ENCODE measurements around the gene SETDB1. TPM values are rescaled to one million over a fixed set of nuclear protein-coding genes. Genes with fewer than 3 reads are reported as not detected.

SETDB1 gene
- total RNA-seq, 1 donor from 2014 or later, result 79.5 TPM

- Histone ChIP-seq H3K9ac (no peak overlapping the region), H3K4me2 (no peak overlapping the region), H4K20me1 (ENCODE audit: low read depth) (no peaks in the 10 kb centered on the region), H3K27me3 (no peaks in the 10 kb centered on the region), H3K27ac (no peak overlapping the region), H3K4me3 (no peak overlapping the region), H2AFZ (replicated peaks) (no peak overlapping the region), H3K36me3 (no peaks in the 10 kb centered on the region), H3K9me3 (ENCODE audit: low read depth) (no peaks in the 10 kb centered on the region), H3K4me1 (no peaks in the 10 kb centered on the region), H3K79me2 (ENCODE audit: low read depth) (no peaks in the 10 kb centered on the region), H3F3A (ENCODE audit: low read depth) (no peaks in the 10 kb centered on the region)
- DNase-seq (ENCODE audit: low spot score), result no peak
- TF ChIP-seq EZH2phosphoT487 (IDR thresholded peaks at IDR 0.05) (no peak), CTCF (IDR thresholded peaks at IDR 0.05) (no peak), EZH2 (IDR thresholded peaks at IDR 0.05) (no peak)
- Mint-ChIP-seq H3K36me3 (no peaks in the 10 kb centered on the region), H3K9me3 (no peaks in the 10 kb centered on the region), H3K4me1 (no peaks in the 10 kb centered on the region), H3K4me3 (no peak overlapping the region), H3K27me3 (ENCODE audit: insufficient read depth, low read depth) (peaks cover 4% of the 10 kb centered on the region), H3K27ac (no peak overlapping the region)
Observed at GRCh38 chr1:150902751-150903150, 23.4 kb upstream of the SETDB1 start.

GRCh38 chr1:150905301-150905700 lies 20.9 kb upstream of the SETDB1 start:
- TF ChIP-seq CTCF (IDR thresholded peaks at IDR 0.05) (no peak), EZH2phosphoT487 (IDR thresholded peaks at IDR 0.05) (no peak), EZH2 (IDR thresholded peaks at IDR 0.05) (no peak)
- peaks cover 4% of the 10 kb centered on the region for H3K27me3 Mint-ChIP-seq (ENCODE audit: insufficient read depth, low read depth)
- Histone ChIP-seq H4K20me1 (ENCODE audit: low read depth) (no peaks in the 10 kb centered on the region), H3K36me3 (no peaks in the 10 kb centered on the region), H3K79me2 (ENCODE audit: low read depth) (no peaks in the 10 kb centered on the region), H3K9ac (no peak overlapping the region), H3K4me1 (no peaks in the 10 kb centered on the region), H3K9me3 (ENCODE audit: low read depth) (no peaks in the 10 kb centered on the region), H3F3A (ENCODE audit: low read depth) (no peaks in the 10 kb centered on the region), H2AFZ (replicated peaks) (no peak overlapping the region), H3K27me3 (no peaks in the 10 kb centered on the region), H3K27ac (no peak overlapping the region), H3K4me3 (no peak overlapping the region), H3K4me2 (no peak overlapping the region)
- no peak for DNase-seq (ENCODE audit: low spot score)
- H3K9me3 Mint-ChIP-seq, result no peaks in the 10 kb centered on the region
- H3K27ac Mint-ChIP-seq, result no peak overlapping the region
- no peaks in the 10 kb centered on the region for H3K4me1 Mint-ChIP-seq
- H3K4me3 Mint-ChIP-seq, result no peak overlapping the region
- H3K36me3 Mint-ChIP-seq, result no peaks in the 10 kb centered on the region

GRCh38 chr1:150906329-150906728 lies 19.8 kb upstream of the SETDB1 start:
- Histone ChIP-seq H3K4me1 (no peaks in the 10 kb centered on the region), H2AFZ (replicated peaks) (no peak overlapping the region), H3F3A (ENCODE audit: low read depth) (no peaks in the 10 kb centered on the region), H3K4me3 (no peak overlapping the region), H3K4me2 (no peak overlapping the region), H3K9me3 (ENCODE audit: low read depth) (no peaks in the 10 kb centered on the region), H3K27me3 (no peaks in the 10 kb centered on the region), H3K79me2 (ENCODE audit: low read depth) (no peaks in the 10 kb centered on the region), H3K9ac (no peak overlapping the region), H3K27ac (no peak overlapping the region), H4K20me1 (ENCODE audit: low read depth) (no peaks in the 10 kb centered on the region), H3K36me3 (no peaks in the 10 kb centered on the region)
- H3K27ac Mint-ChIP-seq, result no peak overlapping the region
- no peaks in the 10 kb centered on the region for H3K36me3 Mint-ChIP-seq
- no peak for TF ChIP-seq EZH2phosphoT487 (IDR thresholded peaks at IDR 0.05)
- TF ChIP-seq EZH2 (IDR thresholded peaks at IDR 0.05), result no peak
- TF ChIP-seq CTCF (IDR thresholded peaks at IDR 0.05), result no peak
- H3K4me3 Mint-ChIP-seq, result no peak overlapping the region
- H3K9me3 Mint-ChIP-seq, result no peaks in the 10 kb centered on the region
- peaks cover 3% of the 10 kb centered on the region for H3K27me3 Mint-ChIP-seq (ENCODE audit: insufficient read depth, low read depth)
- no peak for DNase-seq (ENCODE audit: low spot score)
- H3K4me1 Mint-ChIP-seq, result no peaks in the 10 kb centered on the region

All from neural progenitor cell (in vitro differentiated cells).